GM19468 (cell line): ENCODE data around the gene PPP1R13L.
"Not testable (repeated sequence)": the region's sequence is repeated elsewhere in the genome, so short reads cannot be mapped to it uniquely, and the experiment has no call there.

ENCODE experiments used
- ATAC-seq: cut with Tn5 transposase; IDR thresholded peaks from one replicate; pipeline ENCODE4 v1.9.1; 2021; ENCODE audit warnings: mild to moderate bottlenecking, moderate library complexity, moderate number of reproducible peaks; ENCODE audit not compliant: unreplicated experiment; ENCODE audit errors: extremely low read depth

Gene PPP1R13L

GRCh38 chr19:45408830-45409556 is 4.1 kb upstream of the PPP1R13L start:
- ATAC-seq, result no peak

GRCh38 chr19:45408121-45408520 is 3.3 kb upstream of the PPP1R13L start:
- no peak for ATAC-seq

GRCh38 chr19:45407585-45407984 is 2.7 kb upstream of the PPP1R13L start:
- not testable (repeated sequence) for ATAC-seq

- ATAC-seq, result no peak
Measured at GRCh38 chr19:45407091-45407375, 2.2 kb upstream of the PPP1R13L start.

- ATAC-seq, result no peak
Measured at GRCh38 chr19:45406226-45407090, 1.6 kb upstream of the PPP1R13L start, which contains the start of gene POLR1G. Gene POLR1G, plus strand, starts transcription at chr19:45406644. Its CDS starts 53 bp downstream, at chr19:45406697.

- ATAC-seq, result peak; percentile 15
Measured at GRCh38 chr19:45405435-45406225, 761 bp upstream of the PPP1R13L start.

- no peak for ATAC-seq
Measured at GRCh38 chr19:45403781-45404556, 900 bp downstream of the PPP1R13L start.

GRCh38 chr19:45403272-45403671 is 1.6 kb downstream of the PPP1R13L start:
- no peak for ATAC-seq

- ATAC-seq, result no peak
Measured at GRCh38 chr19:45402298-45403061, 2.4 kb downstream of the PPP1R13L start.

- ATAC-seq, result no peak
Measured at GRCh38 chr19:45401815-45402214, 3.1 kb downstream of the PPP1R13L start.

GRCh38 chr19:45400192-45400591 is 4.7 kb downstream of the PPP1R13L start:
- ATAC-seq, result no peak

- no peak for ATAC-seq
Measured at GRCh38 chr19:45395821-45396617, 8.8 kb downstream of the PPP1R13L start.

- no peak for ATAC-seq
Measured at GRCh38 chr19:45391871-45392665, 12.8 kb downstream of the PPP1R13L start.

GRCh38 chr19:45391346-45391745 is 13.5 kb downstream of the PPP1R13L start:
- ATAC-seq, result no peak

- no peak for ATAC-seq
Measured at GRCh38 chr19:45385392-45386221, 19.3 kb downstream of the PPP1R13L start.

GRCh38 chr19:45382426-45382825 is 22.4 kb downstream of the PPP1R13L start:
- ATAC-seq, result no peak

GRCh38 chr19:45380107-45380506 is 24.8 kb downstream of the PPP1R13L start:
- no peak for ATAC-seq
